ENCODE data around the gene DRC1.

The DRC1 gene

DNA sequence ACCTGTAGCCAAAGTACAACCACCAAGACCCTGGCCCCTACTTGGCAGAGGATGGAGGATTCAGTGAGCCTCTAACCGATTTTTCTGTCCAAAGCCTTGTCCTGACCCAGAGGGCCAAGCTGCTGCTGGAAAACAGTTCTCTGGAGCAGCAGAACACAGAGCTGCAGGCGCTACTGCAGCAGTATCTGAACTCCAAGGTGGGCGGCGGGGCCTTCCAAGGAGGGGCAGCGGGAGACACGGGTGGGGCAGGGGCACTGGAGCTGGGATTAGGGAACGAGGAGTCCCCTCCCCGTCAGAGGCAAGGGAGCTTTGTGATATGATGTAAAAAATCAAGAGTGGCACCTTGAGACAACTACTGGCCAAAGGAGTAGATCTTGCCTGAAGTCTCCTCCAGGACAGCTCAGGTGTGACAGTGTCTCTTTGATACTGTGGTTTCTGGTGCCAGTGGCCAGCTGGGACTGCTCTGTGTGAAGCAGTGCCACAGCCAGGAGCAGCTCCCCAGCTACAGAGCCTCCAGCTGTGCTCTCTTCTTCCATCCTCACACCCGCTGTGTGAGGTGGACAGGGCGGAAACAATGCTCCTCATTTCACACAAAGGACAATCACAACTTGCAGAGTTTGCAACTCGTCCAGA is 53.4 kb downstream of the DRC1 start:
- no peaks in the 10 kb centered on the region for H3K9me3 ChIP-seq (ENCODE audit: low read depth, low read length)
- H3K27ac ChIP-seq = no peak overlapping the region
- no peaks in the 10 kb centered on the region for H3K36me3 ChIP-seq (ENCODE audit: insufficient read depth, low read length)
- DNase-seq (ENCODE audit: low read depth, low spot score) = no peak
- no peak for TF ChIP-seq FOXP2 (optimal IDR thresholded peaks at IDR 0.05; ENCODE audit: control extremely low read depth, extremely low read length, insufficient read depth)
- no peak for TF ChIP-seq EZH2 (IDR thresholded peaks at IDR 0.05)
- TF ChIP-seq POLR2AphosphoS5 (IDR thresholded peaks at IDR 0.05; ENCODE audit: borderline replicate concordance, low read depth, low read length) = no peak
- no peak overlapping the region for H3K9ac ChIP-seq (ENCODE audit: insufficient read length)
- H3K4me3 ChIP-seq = no peak overlapping the region

DNA sequence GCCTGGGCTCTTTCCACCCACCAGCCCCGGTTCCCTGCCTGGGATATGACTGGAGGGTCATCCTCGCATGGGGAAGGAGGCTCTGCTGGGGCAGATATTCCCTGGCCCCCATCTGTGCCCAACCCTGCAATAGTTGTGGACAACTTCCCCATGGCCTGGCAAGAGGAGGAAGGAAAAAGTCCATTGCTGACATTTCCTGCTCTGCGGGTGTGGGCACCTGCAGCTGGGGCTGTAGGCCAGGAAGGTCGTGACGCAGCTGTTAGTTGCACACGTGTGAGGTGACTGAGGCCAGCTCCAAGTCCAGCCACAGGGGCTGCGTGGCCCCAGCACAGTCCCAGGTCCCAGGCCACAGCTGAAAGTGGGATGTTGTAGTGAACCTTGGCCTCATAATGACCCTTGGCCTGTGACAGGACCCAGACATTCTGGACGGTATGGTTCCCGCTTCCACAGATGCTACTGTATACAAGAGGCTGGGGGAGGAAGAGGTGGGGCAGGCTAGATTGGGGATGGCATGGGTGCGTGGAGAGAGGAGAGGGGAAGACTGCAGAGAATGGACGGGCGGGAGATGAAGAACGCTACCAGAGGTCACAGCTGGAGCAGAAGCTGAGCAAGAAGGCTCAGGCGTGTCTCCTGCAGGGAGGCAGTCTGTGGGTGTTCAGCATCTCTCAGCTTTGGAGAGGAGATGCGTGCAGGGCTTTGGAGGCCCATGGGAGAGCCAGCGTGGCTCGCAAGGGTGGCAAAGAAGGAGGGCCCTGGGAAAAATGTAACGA is 54.1 kb downstream of the DRC1 start:
- Histone ChIP-seq H3K36me3 (ENCODE audit: insufficient read depth, low read length) (no peaks in the 10 kb centered on the region), H3K9me3 (ENCODE audit: low read depth, low read length) (no peaks in the 10 kb centered on the region), H3K9ac (ENCODE audit: insufficient read length) (no peak overlapping the region), H3K27ac (no peak overlapping the region), H3K4me3 (no peak overlapping the region)
- no peak for DNase-seq (ENCODE audit: low read depth, low spot score)
- no peak for TF ChIP-seq FOXP2 (optimal IDR thresholded peaks at IDR 0.05; ENCODE audit: control extremely low read depth, extremely low read length, insufficient read depth)
- TF ChIP-seq POLR2AphosphoS5 (IDR thresholded peaks at IDR 0.05; ENCODE audit: borderline replicate concordance, low read depth, low read length) = no peak
- no peak for TF ChIP-seq EZH2 (IDR thresholded peaks at IDR 0.05)

DNA sequence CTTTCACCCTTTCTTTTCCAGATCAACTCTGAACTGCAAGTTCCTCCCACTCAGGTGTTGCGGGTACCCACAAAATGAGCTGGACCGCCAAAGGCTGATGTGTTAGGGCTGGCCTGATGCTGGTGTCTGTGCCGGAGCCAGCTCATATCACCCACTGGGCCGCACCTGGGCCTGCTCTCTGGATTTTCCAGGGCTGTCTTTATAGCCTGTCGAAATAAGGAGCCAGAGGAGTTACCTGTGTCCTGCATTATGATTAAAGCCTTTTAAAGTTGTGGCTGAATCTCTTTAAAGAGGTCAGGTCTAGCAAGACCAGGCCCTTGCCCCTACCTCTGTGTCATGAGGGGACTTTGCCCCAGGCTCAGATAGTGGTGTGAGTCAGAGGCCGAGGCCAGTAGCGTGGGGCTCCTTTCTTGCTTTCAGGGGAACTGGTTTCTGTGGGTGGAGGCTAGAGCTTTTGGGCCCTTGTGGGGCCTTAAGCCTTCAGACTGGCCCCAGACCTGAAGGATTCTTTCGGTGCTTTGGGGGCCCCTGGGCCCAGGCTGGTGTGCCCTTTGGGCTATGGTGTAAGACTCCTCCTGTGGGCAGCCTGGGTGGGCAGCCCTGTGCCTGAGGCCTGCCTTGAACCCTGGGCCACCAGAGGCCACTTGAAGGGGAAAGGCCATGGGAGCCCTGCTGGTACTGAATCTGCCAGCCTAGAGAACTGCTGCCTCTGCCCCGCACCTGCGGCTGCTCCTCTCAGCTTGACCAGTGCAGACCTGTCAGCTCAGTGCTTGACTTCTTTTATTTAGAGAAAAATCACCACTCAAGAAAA is 54.9 kb downstream of the DRC1 start:
- no peak overlapping the region for H3K4me3 ChIP-seq
- TF ChIP-seq FOXP2 (optimal IDR thresholded peaks at IDR 0.05; ENCODE audit: control extremely low read depth, extremely low read length, insufficient read depth) (no peak), EZH2 (IDR thresholded peaks at IDR 0.05) (no peak), POLR2AphosphoS5 (IDR thresholded peaks at IDR 0.05; ENCODE audit: borderline replicate concordance, low read depth, low read length) (no peak)
- H3K36me3 ChIP-seq (ENCODE audit: insufficient read depth, low read length) = no peaks in the 10 kb centered on the region
- H3K9me3 ChIP-seq (ENCODE audit: low read depth, low read length) = no peaks in the 10 kb centered on the region
- H3K27ac ChIP-seq = no peak overlapping the region
- no peak overlapping the region for H3K9ac ChIP-seq (ENCODE audit: insufficient read length)
- DNase-seq (ENCODE audit: low read depth, low spot score) = no peak

DNA sequence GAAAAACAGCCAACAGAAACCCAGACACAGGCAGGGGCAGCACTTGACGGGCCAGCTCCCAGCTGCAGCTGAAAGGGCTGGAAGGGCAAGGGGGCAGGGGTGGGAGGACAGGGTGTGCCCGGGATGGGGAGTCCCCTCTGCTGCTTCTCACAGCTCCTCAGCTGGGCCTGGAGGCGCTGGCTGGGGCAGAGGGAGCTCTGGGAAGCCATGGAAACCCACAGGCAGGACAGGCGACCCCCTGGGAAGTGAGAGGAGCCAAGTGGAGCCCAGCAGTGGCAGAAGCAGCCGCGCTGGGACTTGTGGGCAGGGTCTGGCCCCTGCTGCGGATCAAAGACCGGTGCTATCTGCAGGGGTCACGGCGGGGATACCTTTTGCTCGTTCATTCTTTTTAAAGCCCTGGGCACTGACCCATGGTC is 55.5 kb downstream of the DRC1 start:
- TF ChIP-seq POLR2AphosphoS5 (IDR thresholded peaks at IDR 0.05; ENCODE audit: borderline replicate concordance, low read depth, low read length) (no peak), FOXP2 (optimal IDR thresholded peaks at IDR 0.05; ENCODE audit: control extremely low read depth, extremely low read length, insufficient read depth) (no peak), EZH2 (IDR thresholded peaks at IDR 0.05) (no peak)
- Histone ChIP-seq H3K9me3 (ENCODE audit: low read depth, low read length) (no peaks in the 10 kb centered on the region), H3K9ac (ENCODE audit: insufficient read length) (no peak overlapping the region), H3K4me3 (no peak overlapping the region), H3K36me3 (ENCODE audit: insufficient read depth, low read length) (no peaks in the 10 kb centered on the region), H3K27ac (no peak overlapping the region)
- no peak for DNase-seq (ENCODE audit: low read depth, low spot score)

DNA sequence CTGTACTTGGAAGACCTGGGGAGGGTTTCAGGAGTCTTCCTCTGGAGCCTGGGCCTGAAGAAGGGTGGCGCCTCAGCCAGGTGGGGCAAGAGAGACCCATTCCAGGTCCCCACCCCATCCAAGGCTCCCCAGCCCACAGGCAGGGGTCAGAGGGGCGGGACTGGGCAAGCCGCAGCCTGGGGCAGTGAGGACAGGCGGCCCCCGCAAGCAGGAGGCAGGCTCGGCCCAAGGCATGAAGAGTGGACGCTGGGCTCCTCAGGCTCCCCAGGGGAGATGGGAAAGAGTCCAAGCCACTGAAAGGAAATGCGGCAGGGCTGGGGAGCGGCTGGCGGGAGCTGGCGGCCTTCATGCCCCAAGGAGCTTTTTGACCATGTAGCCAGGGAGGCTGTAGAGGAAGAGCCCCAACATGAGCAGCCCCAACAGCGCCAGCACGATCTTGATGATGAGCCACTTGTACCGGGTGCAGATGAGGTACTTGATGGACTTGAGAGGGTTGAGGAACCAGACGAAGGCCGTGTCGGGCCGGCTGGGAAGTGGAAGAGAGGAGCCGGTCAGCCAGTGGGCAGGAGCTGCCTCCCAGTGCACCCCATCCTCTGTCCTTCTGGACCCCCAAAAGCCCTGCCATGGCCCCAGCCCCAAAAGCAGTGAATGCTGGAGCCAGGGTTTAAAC is 56.1 kb downstream of the DRC1 start:
- no peak for TF ChIP-seq FOXP2 (optimal IDR thresholded peaks at IDR 0.05; ENCODE audit: control extremely low read depth, extremely low read length, insufficient read depth)
- no peak for TF ChIP-seq EZH2 (IDR thresholded peaks at IDR 0.05)
- no peak for TF ChIP-seq POLR2AphosphoS5 (IDR thresholded peaks at IDR 0.05; ENCODE audit: borderline replicate concordance, low read depth, low read length)
- DNase-seq (ENCODE audit: low read depth, low spot score) = no peak
- H3K4me3 ChIP-seq = no peak overlapping the region
- H3K36me3 ChIP-seq (ENCODE audit: insufficient read depth, low read length) = no peaks in the 10 kb centered on the region
- H3K27ac ChIP-seq = no peak overlapping the region
- H3K9ac ChIP-seq (ENCODE audit: insufficient read length) = no peak overlapping the region
- H3K9me3 ChIP-seq (ENCODE audit: low read depth, low read length) = no peaks in the 10 kb centered on the region

GRCh38 chr2:26458365-26459042 is 56.8 kb downstream of the DRC1 start:
- H3K9me3 ChIP-seq (ENCODE audit: low read depth, low read length) = no peaks in the 10 kb centered on the region
- DNase-seq (ENCODE audit: low read depth, low spot score) = no peak

GRCh38 chr2:26459991-26460612 is 58.4 kb downstream of the DRC1 start:
- H3K4me3 ChIP-seq = no peak overlapping the region
- no peak overlapping the region for H3K27ac ChIP-seq
- H3K9me3 ChIP-seq (ENCODE audit: low read depth, low read length) = no peaks in the 10 kb centered on the region
- H3K36me3 ChIP-seq (ENCODE audit: insufficient read depth, low read length) = no peaks in the 10 kb centered on the region
- TF ChIP-seq EZH2 (IDR thresholded peaks at IDR 0.05) (no peak), POLR2AphosphoS5 (IDR thresholded peaks at IDR 0.05; ENCODE audit: borderline replicate concordance, low read depth, low read length) (no peak), FOXP2 (optimal IDR thresholded peaks at IDR 0.05; ENCODE audit: control extremely low read depth, extremely low read length, insufficient read depth) (no peak)
- no peak for DNase-seq (ENCODE audit: low read depth, low spot score)
- H3K9ac ChIP-seq (ENCODE audit: insufficient read length) = no peak overlapping the region

More at GRCh38 chr2:26458365-26459042, 56.8 kb downstream of the DRC1 start:
- H3K4me3 ChIP-seq = no peak overlapping the region
- H3K9ac ChIP-seq (ENCODE audit: insufficient read length) = no peak overlapping the region
- H3K27ac ChIP-seq = no peak overlapping the region
- no peak for TF ChIP-seq FOXP2 (optimal IDR thresholded peaks at IDR 0.05; ENCODE audit: control extremely low read depth, extremely low read length, insufficient read depth)
- TF ChIP-seq EZH2 (IDR thresholded peaks at IDR 0.05) = no peak
- no peak for TF ChIP-seq POLR2AphosphoS5 (IDR thresholded peaks at IDR 0.05; ENCODE audit: borderline replicate concordance, low read depth, low read length)
- H3K36me3 ChIP-seq (ENCODE audit: insufficient read depth, low read length) = no peaks in the 10 kb centered on the region

Data from SK-N-MC (cell line).